Stomach smooth muscle (tissue), 2 donors: ENCODE results near the gene TAF4.

Experiments used
- H3K27ac ChIP-seq: one replicate; pipeline ENCODE4 v1.7.0; 2013; ENCODE audit warnings: mild to moderate bottlenecking, low read length, inconsistent platforms
- H3K27me3 ChIP-seq, 2 donors: one replicate each; pipeline ENCODE4 v1.7.0; 2013; ENCODE audit warnings: low read length in 2 of 2; ENCODE audit not compliant: insufficient read depth in 2 of 2, control insufficient read depth in 1 of 2
- H3K36me3 ChIP-seq, 2 donors: one replicate each; pipeline ENCODE4 v1.7.0; 2013; ENCODE audit warnings: low read length in 2 of 2; ENCODE audit not compliant: control insufficient read depth in 2 of 2, insufficient read depth in 2 of 2
- H3K4me1 ChIP-seq: one replicate; pipeline ENCODE4 v1.7.0; 2013; ENCODE audit warnings: low read length; ENCODE audit not compliant: control insufficient read depth, insufficient read depth
- H3K4me3 ChIP-seq, 2 donors: one replicate each; pipeline ENCODE4 v1.7.0; 2013; ENCODE audit warnings: low read length in 2 of 2
- H3K9ac ChIP-seq, 2 donors: one replicate each; pipeline ENCODE4 v1.7.0; 2013; ENCODE audit warnings: low read length in 2 of 2, mild to moderate bottlenecking in 1 of 2
- H3K9me3 ChIP-seq, 2 donors: one replicate each; pipeline ENCODE4 v1.7.0; 2013; ENCODE audit warnings: low read length in 2 of 2; ENCODE audit not compliant: control insufficient read depth in 2 of 2
- donor health status: healthy.
- donor health status: Pancreatic carcinoma.

Gene TAF4

DNA sequence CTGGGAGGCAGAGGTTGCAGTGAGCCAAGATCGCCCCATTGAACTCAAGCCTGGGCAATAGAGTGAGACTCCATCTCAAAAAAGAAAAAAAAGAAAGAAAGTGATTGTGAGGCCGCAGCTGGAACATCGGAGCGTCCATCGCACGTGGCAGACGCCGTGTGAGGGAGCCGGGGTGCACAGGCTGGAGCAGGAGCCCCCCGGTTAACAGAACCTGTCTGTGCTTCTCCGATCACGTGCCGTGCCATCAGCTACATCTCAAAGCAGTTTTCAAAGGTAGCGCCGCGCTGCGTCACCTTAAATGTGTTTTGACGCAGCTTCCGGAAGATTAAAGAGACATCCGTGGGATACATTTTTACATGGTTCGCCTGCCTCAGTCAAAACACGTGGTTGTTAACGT, 138.9 kb downstream of the TAF4 start:
- H3K9ac ChIP-seq = no peak overlapping the region
- no peaks in the 10 kb centered on the region for H3K4me1 ChIP-seq
- H3K4me3 ChIP-seq = no peak overlapping the region
- H3K9me3 ChIP-seq = peaks cover 0 to 3% of the 10 kb centered on the region in 2 donors
- peaks cover 4 to 12% of the 10 kb centered on the region in 2 donors for H3K27me3 ChIP-seq
- no peaks in the 10 kb centered on the region for H3K36me3 ChIP-seq
- H3K27ac ChIP-seq = no peak overlapping the region

DNA sequence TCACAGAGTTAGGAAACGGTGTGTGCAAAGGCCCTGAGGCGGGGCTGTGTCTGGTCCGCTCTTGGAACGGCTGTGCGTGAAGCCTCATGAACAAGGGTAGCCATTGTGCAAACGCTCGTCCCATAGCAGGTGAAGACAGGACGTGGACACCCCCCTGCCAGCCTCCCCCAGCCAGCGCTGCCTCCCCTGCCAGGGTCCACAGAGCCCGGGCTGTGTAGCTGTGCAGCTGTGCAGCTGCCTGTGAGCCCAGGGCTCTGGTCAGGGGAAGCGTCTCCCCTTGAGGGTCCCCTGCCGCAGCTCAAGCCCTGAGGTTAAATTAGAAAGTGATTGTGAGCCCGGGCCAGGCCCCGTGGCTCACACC, 139.4 kb downstream of the TAF4 start:
- Histone ChIP-seq H3K9ac (no peak overlapping the region), H3K4me3 (no peak overlapping the region), H3K36me3 (no peaks in the 10 kb centered on the region), H3K27ac (no peak overlapping the region), H3K27me3 (peaks cover 4 to 12% of the 10 kb centered on the region in 2 donors), H3K9me3 (peaks cover 0 to 3% of the 10 kb centered on the region in 2 donors), H3K4me1 (no peaks in the 10 kb centered on the region)

DNA sequence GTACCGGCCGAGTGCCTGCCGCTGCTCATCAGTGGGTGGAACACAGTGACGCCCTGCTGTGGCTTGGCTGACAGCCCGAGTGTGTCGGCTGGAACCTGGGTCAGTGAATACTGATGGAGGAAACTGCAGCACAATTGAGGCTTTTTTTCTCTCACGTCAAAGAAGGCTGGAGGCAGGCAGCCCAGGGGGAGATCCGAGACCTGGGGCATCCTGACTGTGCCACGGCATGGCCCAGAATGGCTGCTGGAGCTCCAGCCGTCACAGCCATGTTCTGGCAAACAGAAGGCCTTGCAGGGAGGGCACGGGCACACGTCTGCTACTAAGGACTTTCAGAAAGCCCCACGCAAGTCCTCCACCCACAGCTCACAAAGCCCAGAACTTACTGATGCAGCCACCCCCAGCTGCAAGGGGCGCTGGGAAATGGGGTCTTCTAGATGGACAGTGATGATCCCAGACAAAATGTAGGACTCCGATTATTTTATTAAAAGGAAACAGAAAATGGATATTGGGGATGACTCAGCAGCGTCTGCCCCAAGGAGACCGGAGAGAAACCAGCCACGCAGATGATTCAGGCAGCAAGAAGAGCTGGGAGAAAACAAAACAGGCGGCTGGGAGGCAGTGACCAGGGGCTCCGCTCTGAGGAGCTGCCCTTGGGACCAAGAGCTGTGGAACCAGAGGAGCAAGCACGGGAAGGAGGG, 140.0 kb downstream of the TAF4 start:
- Histone ChIP-seq H3K9ac (no peak overlapping the region), H3K9me3 (peaks cover 0 to 3% of the 10 kb centered on the region in 2 donors), H3K4me1 (no peaks in the 10 kb centered on the region), H3K27ac (no peak overlapping the region), H3K4me3 (no peak overlapping the region), H3K27me3 (peaks cover 4 to 12% of the 10 kb centered on the region in 2 donors), H3K36me3 (no peaks in the 10 kb centered on the region)

DNA sequence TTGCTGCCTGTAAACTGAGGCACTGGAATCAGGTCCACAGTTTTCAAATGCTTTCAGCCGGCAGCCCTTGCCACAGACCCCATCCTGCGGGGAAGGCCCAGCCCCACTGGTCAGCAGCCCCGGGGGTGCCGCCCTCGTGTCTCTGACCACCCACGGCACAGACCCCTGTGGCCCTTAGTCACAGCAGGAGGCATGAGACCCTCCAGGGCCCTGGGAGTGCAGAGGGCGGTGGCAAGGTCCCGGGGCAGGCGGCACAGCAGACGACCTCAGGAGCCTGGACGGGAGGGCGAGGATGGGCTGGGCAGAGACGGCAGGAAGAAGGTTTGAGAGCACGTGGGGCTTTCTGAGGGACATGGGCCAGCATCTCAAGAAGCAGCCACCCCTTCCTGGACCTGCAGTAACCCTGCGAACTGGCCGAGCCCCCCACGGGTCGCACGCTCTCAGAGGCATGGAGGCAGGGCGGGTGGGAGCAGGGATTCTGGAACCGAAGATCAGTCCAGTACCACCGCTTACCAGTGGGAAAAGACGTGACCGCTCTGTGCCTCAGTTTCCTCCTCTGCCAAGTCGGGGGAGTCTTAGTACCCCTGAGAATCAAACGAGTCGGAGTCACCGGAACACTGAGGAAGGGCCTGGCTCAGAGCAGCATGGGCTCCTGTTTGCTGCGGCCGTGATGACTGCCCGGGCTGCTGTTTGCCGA, 140.7 kb downstream of the TAF4 start:
- Histone ChIP-seq H3K36me3 (no peaks in the 10 kb centered on the region), H3K27ac (no peak overlapping the region)

More for the DNA sequence above, 140.7 kb downstream of the TAF4 start:
- H3K9me3 ChIP-seq = peaks cover 0 to 3% of the 10 kb centered on the region in 2 donors
- no peak overlapping the region for H3K4me3 ChIP-seq
- no peaks in the 10 kb centered on the region for H3K4me1 ChIP-seq
- no peak overlapping the region for H3K9ac ChIP-seq
- peaks cover 4 to 12% of the 10 kb centered on the region in 2 donors for H3K27me3 ChIP-seq
